Hindlimb muscle (tissue), 1 donor: ENCODE measurements around the gene MYO3B. TPM values are rescaled to one million over a fixed set of nuclear protein-coding genes. Genes with fewer than 3 reads are reported as not detected.
A peak's percentile ranks its signal among the peaks of the same experiment; 100 is the strongest.

Experiments
- DNase-seq: peaks from one replicate; pipeline ENCODE4 v3.0.0-alpha.2; 2013
- polyA plus RNA-seq: library from polyadenylated mRNA; unstranded; fragments of 120-200 nt; gene quantifications from one replicate; pipeline ENCODE4 v1.2.1, GENCODE V29; 2013; ENCODE audit not compliant: insufficient read length

MYO3B gene
- polyA plus RNA-seq, 1 donor, result 0.06 TPM

- DNase-seq, result no peak
These were observed 16.3 kb upstream of the MYO3B start for GRCh38 chr2:170161516-170162270.

DNA sequence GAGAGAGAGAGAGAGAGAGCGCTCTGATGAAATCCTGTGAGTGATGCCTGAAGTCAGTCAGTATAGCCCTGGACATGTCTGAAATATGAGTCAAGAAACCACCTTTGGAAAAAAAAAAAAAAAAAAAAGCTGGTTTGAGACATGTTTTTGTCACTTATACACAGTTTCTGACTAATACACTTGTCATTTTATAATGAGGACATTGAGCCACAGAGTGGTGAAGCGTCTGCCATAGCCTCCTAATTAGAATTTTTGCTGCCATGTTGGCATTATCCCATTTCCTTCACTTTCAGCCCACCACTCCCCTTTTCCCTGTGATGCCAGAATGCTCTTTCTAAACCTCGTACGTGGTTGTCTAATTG, 15.7 kb upstream of the MYO3B start:
- DNase-seq, result no peak

GRCh38 chr2:170163411-170164065, 14.4 kb upstream of the MYO3B start:
- DNase-seq, result no peak

GRCh38 chr2:170165129-170165528, 12.8 kb upstream of the MYO3B start:
- no peak for DNase-seq

DNA sequence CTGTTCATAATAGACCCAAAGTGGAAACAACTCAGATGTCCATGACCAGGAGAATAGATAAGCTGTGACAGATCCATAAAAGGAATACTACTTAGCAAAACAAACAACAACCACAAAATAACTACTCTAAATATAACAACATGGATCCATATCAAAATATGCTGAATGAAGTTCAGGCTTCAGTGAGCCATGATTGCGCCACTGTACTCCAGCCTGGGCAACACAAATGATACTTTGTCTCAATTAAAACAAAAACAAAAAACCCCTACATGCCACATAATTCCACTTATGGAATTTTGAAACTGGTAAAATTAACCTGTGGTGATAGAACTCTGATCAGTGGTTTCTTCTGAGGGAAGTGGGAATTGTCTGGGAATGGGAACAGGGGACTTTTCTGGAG, 11.2 kb upstream of the MYO3B start:
- no peak for DNase-seq

DNA sequence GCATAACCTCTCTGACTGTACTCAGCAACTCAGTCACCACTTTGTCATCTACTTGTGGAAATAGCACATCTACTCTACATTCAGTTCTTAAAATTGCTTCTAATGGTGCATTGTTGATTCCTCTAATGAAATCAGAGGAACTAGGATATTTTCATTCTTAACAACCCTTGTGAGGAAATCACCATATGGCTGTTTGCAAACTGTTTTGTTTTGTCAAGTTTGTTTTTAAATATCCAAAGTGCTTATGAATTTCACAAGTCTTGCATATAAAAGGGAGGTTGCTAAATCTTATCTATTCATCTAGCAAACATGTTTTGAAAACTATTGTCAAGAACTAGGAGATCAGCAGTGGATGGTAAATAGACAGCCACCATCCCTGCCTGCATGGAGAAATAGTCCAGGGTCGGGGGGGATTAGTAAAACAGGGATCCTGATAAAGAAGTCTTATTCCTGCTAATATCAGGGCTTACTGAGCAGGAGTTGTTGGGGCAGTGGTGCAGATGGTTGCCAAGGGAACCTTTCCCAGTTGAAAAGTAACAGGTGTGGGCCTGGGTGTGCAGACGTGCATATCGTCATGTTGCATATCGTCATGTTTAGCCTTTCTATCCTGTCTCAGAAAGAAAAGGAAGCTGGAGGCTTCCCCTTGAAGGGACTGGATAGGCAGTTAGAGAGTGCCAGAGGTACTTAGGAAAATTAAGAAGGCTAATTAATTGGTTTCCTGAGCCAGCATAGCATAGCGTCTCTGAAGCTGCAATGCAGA, 7.5 kb upstream of the MYO3B start:
- DNase-seq, result no peak

- DNase-seq, result no peak
These were observed 1.7 kb upstream of the MYO3B start for GRCh38 chr2:170176212-170176611.

GRCh38 chr2:170180031-170180566, 2.2 kb downstream of the MYO3B start:
- no peak for DNase-seq

- no peak for DNase-seq
These were observed 3.7 kb downstream of the MYO3B start for GRCh38 chr2:170181602-170182001.

- no peak for DNase-seq
These were observed 7.4 kb downstream of the MYO3B start for GRCh38 chr2:170185319-170185718.

GRCh38 chr2:170189757-170190156, 11.8 kb downstream of the MYO3B start:
- no peak for DNase-seq

DNA sequence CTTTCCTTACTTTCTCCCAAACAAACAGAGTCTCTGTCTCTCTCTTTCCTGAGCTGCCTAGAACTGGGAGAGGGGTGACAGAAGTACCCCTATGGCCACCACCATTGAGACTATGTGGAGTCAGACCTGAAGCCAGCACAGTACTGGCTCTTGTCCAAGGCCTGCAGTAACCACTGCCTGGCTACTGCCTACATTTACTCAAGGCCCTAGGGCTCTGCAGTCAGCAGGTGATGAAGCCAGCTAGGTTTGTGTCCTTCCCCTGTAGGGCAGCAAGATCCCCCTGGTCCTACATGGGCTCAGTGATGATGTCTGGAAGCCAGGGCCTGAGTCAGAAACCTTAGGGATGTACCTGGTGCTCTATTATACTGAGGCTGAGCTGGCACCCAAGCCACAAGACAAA, 12.2 kb downstream of the MYO3B start:
- DNase-seq, result no peak

- no peak for DNase-seq
These were observed 13.4 kb downstream of the MYO3B start for GRCh38 chr2:170191166-170191866.

DNA sequence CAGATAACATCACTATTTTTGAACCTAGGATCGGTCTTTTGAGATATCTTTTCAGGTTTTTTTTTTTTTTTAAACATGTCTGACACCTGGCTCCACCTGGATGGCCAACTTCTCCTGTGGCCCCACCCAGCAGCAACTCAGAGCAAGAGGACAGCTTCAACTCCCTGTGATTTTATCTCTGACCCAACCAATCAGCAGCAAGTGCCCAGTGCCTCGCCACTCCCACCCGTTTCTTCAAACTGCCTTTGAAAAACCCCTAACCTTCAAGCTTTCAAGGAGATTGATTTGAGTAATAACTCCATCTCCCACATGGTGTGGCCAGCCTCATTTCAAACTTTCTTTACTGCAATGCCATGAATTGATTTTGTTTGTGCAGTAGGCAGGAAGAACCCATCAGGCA, 19.0 kb downstream of the MYO3B start:
- no peak for DNase-seq

- DNase-seq, result no peak
These were observed 23.3 kb downstream of the MYO3B start for GRCh38 chr2:170201275-170201674.

DNA sequence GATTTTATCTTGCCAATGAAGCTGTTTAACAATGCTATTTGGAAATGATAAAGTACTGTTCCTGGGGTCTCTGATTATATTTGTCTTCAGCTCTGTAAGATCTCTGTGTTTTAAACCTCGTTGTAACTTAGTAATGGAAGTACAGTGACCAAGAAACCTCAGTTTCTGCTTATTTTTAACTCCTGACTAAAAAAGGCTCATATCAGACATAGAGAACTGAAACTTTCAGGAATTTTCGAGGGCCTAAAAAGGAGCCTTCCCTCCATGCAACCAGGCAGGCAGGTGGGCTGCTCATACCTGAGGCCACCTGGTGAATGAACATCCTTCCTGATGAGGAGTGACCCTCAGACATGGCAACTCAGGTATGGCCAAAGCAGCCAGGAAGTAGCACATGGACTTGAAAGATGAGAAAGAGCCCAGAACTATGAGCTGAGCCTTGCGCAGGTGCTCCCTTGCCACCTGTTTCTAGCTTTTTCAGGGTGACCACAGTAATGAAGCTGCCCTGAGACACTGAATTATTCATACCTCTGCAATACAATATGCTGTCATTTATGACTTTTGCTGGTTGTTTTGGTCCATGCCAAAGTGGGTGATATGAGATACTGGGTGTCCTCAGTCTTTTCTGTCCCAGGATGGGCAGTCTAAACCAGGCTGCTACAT, 23.9 kb downstream of the MYO3B start:
- DNase-seq, result no peak

DNA sequence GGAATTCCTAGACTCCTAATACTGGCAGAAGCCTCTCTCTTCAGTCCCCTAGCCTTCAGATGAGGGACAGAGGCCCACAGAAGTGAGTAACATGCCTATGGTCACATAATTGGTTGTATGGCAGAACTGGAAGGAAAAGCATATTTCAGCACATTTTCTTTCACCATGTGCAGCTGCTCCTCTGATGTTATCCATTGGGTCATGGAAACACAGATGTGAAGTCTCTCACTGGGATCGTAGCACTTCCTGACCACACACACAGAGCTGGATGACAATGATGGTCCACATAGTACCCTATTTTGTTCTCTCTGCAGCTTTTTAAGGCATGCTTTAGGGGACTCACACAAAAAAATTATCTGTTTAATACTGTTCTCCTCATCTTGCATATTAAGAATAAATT, 24.5 kb downstream of the MYO3B start:
- peak; percentile 52 for DNase-seq

- no peak for DNase-seq
These were observed 26.5 kb downstream of the MYO3B start for GRCh38 chr2:170204298-170204951.

- DNase-seq, result no peak
These were observed 28.3 kb downstream of the MYO3B start for GRCh38 chr2:170206246-170206645.

DNA sequence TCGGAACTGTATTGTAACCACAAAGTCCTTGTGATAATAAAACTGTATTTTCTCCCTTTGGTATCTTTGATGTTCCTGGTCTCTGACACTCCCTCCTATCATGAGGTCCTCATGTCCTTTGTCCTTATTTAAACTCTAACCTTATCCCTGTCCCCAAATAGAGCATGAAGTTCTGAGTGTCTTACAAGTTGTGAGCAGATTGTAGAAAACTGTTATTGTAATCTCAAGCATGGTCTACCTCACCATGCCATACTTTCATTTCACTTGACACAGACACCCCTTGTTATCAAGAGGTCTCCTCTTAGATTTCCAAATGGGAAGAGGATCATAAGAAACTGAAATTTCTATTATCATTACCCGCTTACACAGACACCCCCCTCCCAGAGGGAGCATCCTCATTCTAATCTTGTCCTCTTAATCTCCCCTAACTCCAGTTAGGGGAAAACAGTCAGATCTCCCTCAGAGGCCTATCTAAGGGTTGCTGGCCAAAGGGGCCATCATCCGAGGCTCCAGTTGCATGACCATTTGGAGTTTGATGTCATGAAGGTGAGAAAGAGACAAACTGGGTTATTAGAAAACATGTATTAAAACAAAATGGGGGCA, 29.0 kb downstream of the MYO3B start:
- DNase-seq, result no peak

- DNase-seq, result no peak
These were observed 30.0 kb downstream of the MYO3B start for GRCh38 chr2:170207901-170208300.
